Stimulated activated CD4-positive, alpha-beta T cell treated with anti-CD3 and anti-CD28 coated beads, Interleukin-4, amount 100 ng/mL, for 4 hours (primary cell): ENCODE results near the gene TECPR2.
A peak's percentile ranks its signal among the peaks of the same experiment; 100 is the strongest.

ENCODE experiments used
- DNase-seq, 2 experiments: peaks; one replicate each; pipeline ENCODE4 v3.0.0-alpha.2; 2020

Gene TECPR2

DNA sequence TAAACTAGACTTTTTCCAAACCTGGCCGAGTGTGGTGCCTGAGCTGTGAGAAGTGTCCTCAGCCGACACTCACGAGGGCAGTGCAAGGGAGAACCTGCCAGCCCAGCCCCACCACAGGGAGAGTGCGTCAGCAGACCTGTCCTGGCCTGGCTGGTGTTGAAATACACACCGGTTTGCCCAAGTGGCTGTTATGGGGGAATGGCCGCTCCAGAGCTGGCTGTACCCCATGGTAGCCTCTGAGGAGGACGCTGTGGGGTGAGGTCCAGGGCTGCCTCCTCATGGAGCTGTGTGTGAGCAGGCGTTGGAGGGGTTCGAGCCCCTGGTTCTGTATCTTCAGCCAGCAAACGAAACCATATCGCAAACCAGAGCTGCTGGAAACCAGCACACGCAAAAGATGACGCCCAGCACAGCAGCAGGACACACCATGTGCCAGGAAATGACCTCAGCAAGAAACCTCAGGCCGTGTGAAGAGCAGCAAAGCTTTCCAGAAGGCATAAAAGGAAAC lies 137.5 kb downstream of the TECPR2 start:
- no peak for DNase-seq

DNA sequence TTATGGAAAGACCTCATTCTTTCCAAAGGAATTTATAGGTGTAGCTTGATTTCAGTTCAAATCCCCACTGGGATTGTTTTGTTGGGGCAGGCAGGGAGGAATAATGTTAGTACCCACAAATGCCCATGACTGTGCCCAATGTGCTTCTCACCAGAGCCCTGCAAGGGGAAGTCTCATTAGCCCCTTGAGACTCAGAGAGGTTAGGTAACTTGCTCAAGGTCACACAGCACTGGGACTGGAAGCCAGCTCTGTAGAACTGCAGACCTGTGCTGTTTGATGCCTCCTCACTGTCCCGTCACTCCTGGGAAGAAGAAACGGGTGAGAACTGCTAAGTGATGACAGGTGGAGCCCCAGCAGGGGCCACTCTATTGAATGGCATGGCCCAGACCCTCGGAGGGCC lies 138.0 kb downstream of the TECPR2 start:
- DNase-seq: no peak

DNA sequence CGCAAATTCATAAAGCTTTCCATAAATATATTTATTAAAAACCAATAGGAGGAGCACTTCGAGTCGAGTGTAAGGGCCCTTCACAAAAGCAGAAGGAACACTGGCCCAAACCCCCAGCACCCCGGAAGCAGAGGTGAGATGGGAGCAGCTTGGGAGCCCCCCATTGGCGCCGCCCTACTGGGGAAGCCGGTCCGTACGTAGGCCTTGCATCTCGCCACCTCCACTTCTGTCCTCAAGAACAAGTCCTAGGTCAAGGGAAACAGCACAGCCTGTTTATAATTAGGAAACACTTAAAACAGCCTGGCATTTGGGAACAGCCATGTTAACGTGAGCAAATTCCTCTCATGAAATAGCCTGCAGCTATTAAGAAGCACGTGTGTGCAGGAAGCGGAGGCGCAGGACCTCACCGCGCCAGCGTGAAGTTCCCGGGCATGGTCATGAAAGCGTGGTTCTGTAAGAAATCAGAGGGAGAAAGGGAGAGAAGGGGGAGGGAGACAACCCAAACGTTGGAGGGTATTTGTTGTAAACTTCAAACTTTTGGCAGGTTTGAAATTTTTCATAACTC lies 139.1 kb downstream of the TECPR2 start:
- DNase-seq: no peak

DNA sequence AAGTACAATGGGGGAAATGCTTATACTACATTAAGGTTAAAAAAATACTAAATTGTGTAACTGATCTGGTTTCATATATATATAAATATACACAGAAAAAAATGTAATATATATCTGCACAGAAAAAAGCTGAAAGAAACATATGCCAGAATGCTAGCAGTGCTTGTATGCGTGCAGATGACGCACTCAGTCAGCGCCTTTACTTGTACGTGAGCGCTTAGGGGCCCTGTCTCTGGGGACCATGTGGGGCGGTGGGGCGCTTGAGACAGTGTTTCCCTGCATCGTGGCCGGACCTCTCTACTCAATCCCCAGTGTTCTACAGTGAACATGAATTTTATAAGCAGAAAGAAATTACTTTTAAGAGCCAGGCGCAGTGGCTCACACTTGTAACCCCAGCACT lies 139.8 kb downstream of the TECPR2 start:
- DNase-seq: no peak

DNA sequence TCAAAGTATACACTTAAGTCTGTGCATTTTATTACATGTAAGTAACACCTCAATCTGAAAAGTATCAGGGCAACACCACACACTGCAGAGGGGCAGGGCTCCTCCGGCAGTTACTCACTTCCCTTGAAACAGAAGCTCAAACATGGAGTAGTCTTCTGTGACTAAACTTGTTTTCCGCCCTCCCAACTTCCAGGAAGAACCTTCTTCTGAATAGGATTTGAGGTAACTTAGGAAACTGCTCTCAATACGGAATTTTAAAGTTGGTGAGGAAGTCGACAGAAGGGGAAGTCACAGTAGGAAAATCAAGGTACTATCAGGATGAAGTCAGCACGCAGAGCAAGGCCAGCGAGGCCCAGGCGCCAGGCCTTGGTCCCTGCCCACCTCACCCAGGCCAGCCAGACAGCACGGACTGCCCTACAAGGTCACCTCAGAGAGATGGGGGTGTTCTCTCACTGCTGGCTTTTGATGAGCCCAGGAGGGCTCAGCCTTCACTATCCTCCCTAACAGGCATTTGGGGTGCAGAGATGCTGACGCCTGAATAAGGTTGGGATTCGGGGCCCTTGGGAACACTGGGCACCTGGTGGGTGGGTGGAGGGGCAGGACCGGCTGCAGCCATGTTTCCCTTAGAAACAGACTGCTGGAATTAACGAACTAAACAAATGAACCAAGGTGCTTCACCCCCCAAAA lies 141.0 kb downstream of the TECPR2 start:
- no peak for DNase-seq

DNA sequence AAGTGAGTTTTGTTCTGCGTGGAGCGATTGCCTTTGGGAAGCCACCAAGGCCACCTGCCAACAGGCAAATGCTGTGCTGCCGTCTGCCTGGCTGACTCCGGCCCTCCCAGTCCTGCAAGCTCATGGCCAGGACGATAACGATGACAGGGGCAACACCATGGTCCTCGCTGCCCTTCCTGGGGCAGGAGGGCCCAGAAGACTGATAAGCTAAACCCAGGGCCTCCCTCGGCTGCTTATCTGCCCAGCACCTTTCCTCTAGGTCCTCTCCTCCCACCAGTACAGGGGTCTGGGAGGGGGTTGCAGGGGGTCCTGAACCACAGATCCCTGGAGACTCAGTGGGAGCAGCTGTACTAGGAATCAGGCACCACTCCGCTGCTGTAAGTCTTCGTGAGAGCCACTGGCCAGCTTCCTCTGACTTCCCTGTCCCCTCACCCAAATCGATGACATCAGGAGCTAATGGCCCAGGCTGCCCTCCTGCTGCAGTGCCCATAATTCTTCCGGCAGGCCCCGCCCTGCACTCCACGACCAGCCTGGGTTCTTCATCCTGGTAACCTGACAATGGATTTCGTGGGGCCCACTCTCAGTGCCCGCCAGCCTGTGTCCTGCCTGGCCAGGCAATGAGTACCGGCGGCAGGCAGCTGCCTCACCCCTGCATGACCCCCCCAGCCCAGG lies 141.7 kb downstream of the TECPR2 start:
- no peak for DNase-seq

DNA sequence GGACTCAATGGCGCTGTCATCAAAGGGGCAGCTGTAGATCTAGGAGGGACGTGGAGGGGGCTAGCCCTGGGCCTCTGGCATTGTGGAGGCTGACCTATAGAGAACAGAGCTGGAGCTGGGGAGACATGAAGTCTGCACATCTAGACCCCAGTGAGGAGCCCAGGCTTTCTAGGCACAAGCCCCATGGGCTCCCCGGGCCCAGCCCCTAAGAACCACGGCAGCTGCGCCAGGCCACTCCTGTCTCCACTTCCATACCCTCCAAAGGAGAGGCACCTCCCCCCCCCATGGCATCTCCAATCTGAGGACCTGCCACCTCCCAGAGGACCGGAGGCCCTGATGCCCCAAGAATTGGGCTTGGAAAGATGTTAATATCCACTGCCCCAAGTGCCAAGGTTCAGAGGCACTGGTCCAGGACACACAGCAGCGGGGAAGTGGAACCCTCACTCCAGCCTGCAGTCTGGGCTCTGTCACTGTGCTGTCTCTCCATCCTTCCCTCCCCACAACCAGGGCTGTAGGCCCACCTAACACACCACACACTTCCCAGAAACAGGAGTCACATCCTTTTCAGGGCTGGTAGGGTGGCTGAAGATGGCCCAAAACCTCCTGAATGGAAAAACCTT lies 142.4 kb downstream of the TECPR2 start:
- DNase-seq: no peak

DNA sequence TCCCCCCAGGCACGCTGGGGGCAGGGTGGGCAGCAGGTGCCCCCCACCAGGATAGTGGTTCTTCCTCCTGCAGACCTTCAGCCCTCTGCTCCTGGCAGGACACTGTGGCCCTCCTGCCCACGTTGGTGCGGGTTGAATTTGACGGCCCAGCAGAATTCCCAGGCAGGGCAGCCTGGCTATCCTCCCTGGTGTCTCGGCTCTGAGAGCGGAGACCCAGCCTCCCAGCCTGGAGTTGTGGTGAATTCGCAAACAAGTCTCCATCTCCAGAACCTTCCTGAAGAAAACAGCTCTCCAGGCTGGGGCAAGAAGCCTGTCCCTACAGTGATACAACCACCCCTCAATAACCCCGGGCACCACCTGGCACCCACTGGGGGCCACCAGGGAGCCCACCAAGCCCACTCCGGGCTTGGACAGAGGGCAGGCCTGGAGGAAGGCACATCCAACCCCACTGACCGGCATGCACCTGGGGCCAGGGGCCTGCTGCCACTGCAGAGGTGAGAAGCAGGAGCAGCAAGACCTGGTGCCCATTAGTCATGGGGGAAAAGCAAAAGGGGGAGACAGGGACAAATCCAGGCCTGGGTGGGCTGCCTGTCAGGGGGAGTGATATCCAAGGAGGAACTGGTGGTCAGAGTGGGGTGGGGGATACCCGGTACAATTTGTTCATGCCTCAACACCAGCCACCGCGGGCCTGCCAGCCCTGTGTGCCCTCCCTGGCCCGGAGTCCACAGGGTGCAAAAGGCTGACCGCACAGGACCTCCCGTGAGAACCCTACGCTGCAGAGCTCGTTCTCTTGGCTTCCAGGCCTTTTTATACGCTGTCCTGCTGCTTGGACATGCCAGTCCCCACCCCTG lies 143.3 kb downstream of the TECPR2 start:
- no peak for DNase-seq

DNA sequence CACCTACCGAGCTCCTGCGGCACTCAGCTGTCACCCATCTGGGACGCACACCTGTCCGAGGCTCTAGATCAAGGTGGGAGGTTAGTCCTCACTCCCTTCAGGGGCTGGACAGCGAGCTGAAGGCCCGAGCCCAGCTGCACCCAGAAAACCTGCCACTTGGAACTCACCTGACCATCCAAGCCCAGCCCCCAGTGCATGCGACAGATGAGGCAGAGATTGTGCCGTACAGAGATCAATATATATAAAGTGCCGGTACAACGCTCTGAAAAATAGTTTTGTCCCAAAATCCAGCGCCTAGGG lies 143.8 kb downstream of the TECPR2 start:
- no peak for DNase-seq

DNA sequence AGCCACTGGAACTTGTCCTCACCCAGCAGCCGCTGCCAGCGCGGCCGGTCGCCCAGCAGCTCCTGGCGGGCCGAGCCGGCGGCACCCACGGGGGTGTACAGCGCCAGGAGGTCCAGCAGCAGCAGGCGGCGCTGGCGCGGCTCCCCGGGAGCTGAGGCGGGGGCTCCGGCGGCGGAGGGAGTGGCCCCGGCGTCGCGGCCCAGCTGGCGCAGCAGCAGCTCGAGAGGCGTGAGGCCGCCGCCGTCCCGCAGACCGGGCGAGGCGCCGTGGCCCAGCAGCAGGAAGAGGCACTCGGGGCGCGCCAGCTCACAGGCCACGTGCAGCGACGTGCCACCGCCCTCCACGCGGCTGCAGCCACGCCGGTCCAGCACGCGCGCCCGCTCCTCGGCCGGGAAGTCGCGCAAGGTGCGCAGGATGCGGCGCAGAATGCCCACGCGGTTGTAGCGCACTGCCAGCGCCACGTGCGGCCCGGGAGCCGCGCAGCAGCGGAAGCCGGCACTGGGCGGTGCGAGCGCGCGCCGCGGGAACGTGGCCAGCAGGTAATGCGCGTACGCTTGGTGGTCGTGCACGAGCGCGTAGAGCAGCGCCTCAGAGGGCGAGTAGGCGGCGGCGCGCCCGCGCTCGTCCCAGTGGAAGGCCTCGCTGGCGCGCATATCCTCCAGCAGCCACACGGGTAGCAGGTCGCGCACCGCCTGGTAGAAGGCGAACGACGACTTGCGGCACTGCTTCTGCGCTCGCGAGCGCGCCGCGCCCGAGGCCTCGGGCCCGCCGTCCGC lies 144.5 kb downstream of the TECPR2 start:
- DNase-seq: no peak

DNA sequence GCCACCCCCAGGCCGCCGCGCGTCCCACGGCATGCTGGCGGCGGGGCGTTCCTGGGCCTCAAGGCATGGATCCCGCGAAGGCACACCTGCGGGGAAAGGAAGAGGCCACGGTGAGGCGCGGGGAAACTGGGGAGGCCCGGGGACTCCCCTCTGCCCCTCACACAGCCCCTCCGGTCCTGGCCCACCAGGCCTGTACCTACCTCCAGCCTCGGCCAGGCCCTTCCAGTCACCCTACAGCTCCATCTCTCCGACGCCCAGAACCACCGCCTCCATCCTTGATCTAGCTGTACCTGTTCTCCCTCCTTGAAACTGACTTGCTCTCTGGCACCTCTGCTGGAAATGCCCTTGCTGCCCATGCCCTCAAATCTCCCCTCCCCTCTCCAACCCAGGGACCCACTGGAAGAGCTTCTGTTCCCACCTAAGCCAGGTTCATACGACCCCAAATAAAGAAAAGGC lies 145.1 kb downstream of the TECPR2 start:
- DNase-seq: no peak

DNA sequence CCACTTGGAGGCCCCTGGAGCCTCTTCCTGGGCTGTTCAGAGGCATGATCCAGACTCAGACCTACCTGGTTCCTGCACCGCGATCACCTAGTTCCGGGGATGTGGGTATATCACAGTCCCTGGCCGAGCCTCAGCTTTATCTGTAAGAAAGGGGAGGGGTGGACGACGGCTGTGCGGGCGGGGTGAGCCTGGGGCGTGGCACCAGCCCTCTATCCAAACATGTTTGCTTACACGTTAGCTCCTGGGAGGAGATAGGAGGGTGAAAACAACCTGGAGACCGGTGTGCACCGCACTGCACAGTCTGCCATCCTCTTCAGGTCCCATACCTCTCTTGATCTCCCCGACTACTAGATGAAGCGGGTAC lies 145.7 kb downstream of the TECPR2 start:
- DNase-seq: no peak

DNA sequence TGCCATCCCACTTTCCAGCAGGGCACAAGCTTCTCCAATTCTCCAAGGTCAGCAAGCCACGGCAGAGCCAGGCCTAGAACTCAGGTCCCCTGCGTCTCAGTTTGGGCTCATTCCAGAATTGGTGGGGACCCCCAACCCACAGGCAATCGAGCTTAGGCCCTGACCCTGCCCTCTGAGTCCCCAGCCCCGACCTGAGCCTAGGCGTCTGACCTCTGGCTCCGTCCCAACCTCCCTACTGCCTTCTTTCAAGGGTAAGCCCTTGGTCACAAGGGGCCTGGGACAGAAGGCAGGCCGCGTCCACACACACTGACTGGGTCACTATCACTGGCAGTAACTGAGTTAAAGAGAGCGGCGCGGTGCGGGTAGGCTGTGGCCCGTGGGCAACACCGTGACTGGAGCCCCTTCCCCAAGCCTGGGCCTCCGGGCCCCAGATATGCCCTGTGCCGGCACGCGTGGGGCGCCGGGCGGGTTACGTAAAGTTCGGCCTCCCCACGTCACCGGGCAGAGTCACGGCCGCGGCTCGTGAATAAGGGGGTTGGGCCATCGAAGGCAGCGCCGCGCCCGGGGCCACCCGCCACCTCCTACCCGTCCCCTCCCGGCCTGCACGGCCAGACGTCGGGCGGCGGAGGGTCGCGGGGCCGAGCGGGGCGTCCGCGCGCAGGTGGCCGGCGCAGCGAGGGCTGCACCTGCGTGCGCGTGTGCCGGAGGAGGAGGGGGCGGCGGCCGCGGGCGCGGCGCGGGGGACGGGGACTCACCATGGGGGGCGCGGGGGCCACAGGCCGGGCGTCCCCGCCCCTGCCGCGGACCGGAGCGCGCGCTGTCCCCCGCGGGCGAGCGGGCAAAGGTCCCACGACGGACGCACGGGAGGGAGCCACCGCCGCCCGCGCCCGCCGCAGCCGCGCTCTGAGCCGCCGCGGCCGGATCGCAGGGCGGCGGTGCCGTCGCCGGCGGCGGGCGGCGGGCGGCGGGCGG lies 146.3 kb downstream of the TECPR2 start:
- DNase-seq: peak; percentile 27 to 41

DNA sequence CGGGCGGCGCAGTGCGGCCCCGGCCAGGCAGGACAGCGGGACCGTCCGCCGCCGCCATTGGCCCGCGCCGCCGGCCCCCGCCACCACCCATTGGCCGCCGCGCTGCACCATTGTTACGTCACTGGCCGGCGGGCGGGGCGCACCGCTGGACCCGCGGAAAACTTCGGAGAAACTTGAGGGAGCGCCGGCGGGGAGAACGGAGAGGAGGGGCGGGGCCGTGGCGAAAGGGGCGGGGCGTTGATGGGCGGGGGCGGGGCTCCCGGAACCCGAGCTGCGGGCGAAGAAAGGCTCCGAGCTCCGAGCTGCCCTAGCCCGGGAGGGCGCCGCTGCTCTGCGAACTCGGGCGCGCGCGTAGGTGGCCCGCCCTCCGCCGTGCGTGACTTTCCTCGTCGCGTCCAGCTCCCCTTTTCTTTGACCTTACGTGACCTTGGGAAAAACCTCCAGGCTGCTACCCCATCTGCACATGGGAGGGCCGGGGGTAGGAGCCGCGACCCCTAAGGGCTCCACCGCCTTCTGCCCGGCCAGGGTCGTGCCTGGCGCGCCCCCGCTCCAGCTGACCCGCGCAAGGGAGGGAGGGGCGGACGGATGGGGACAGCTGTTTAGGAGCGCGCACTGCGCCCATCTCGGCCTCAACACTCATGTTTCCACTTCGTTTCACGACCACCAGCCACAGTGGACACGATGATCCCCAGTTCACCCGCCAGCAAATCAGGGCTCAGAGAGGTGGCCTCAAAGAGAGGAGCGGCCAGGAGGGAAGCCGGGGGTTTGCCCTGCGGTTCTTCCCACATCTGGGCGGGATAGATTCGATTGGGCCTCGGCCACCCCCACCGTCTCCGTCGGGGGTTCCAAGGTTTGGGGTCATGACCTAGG lies 147.2 kb downstream of the TECPR2 start, which contains the start of gene ANKRD9:
Gene ANKRD9 (minus strand): TSS at position 31 of the 870 bp plus-strand sequence. CDS start 1,887 bp downstream, outside the sequence.
- DNase-seq: peak; percentile 85 to 91

DNA sequence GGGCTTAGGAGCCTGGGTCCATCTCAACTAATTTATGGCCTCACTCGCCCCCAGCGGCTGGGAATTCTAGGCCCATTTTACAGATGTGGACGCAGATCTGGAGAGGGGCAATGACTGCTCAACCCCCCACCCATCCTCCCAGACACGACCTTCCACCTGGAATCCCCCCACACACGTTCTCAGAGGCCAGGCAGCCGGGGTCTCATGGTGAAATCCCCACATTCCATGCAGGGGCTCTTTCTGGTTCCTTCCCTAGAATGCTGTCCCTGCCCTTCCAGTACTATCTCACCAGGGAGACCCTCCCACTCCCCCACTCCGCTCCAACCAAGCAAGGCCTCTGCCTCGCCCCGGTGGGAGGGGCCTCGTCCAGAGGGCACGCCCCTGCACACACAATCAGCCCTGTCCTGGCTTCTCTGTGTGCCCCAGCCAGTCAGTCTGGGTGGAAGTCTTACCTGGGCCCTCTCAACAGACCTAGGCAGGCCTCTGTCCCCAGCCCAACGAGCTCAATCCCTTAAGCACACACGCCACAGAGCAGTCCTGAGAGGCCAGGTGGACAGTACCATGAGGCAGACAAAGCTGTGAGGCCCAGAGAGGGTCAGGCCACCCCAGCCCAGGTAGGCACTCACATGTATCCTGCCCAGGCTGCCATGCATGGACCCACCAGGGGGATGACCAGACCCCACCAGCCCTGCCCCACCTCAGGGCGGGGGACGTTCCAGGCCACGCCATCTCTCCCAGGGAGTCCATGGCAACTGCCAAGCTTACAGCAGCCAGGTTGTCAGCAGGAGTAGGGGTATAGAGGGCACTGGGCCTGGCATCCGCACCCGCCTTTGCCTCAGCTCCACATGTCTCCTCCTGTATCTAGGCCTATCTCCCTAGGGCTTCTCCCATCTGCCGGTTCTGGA lies 148.1 kb downstream of the TECPR2 start:
- DNase-seq: peak in 1 of 2 experiments; percentile 24

DNA sequence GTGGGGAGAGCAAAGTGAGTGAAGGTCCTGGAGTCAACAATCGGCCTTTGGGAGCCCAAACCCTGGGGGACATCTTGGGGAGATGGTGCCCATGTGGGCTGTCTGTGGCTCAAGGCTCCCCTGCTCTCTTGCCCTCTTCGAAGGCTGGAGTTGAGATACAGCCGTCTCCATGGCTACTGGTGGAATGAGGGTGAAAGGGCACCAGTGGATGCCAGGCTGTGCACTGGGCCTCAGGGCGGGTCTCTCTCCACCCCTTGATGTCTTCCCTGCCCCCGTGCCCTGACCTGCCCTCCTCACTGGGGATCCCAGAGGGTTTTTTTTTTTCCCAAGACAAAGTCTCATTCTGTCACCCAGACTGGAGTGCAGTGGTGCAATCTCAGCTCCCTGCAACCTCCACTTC lies 148.8 kb downstream of the TECPR2 start:
- no peak for DNase-seq

DNA sequence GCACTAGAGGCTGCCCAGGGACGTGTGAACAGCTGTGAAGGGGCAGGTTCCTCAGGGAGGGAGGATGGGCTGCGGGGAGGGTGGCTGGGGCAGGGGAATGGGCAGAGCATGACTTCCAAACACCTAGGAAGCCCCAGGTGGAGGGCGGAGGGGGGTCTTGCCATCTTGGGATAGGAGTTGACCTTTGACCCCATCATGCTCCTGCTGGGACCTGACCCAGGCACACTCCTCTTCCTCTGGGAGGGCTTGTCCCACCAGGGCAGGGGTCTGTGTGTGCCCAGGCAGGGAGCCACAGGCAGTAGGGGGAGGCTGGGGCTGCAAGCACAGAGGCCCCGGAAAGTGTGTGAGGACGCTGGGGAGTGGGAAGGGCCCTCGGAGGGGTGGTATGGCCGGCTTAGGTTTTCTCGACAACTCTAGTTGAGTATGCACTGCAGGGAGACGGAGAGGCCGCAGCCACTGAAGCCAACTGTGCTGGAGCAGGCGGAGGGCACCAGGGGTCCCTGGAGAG lies 150.1 kb downstream of the TECPR2 start:
- no peak for DNase-seq
